Effector memory CD4-positive, alpha-beta T cell (primary cell): ENCODE results near the gene SRSF8.
"Not testable (repeated sequence)": the region's sequence is repeated elsewhere in the genome, so short reads cannot be mapped to it uniquely, and the experiment has no call there.

Experiments
- DNase-seq, 3 donors: peaks; one replicate each; pipeline ENCODE4 v3.0.0-alpha.2; 2020
- H3K27ac ChIP-seq: 2 replicates; pipeline ENCODE4 v1.7.0; 2013; ENCODE audit warnings: mild to moderate bottlenecking, low read length, moderate library complexity; ENCODE audit not compliant: insufficient read depth, poor library complexity, severe bottlenecking
- H3K27me3 ChIP-seq: replicated peaks from 2 replicates; pipeline ENCODE4 v1.7.0; 2013; ENCODE audit warnings: mild to moderate bottlenecking, low read length; ENCODE audit not compliant: insufficient read depth, control insufficient read depth, poor library complexity, severe bottlenecking
- H3K36me3 ChIP-seq: 2 replicates; pipeline ENCODE4 v1.7.0; 2013; ENCODE audit warnings: mild to moderate bottlenecking, low read length, moderate library complexity; ENCODE audit not compliant: control insufficient read depth, insufficient read depth
- H3K4me1 ChIP-seq: 2 replicates; pipeline ENCODE4 v1.7.0; 2013; ENCODE audit warnings: low read length, mild to moderate bottlenecking; ENCODE audit not compliant: control insufficient read depth, insufficient read depth, poor library complexity, severe bottlenecking
- H3K4me3 ChIP-seq: 2 replicates; pipeline ENCODE4 v1.7.0; 2013; ENCODE audit warnings: low read length, low read depth, mild to moderate bottlenecking; ENCODE audit not compliant: insufficient read depth, poor library complexity, severe bottlenecking
- H3K9me3 ChIP-seq: 2 replicates; pipeline ENCODE4 v1.7.0; 2013; ENCODE audit warnings: mild to moderate bottlenecking, low read length, moderate library complexity; ENCODE audit not compliant: control insufficient read depth
- total RNA-seq, 3 donors: gene quantifications; one replicate each; lab custom pipeline; 2026; lab: John Stamatoyannopoulos, UW

Gene SRSF8, protein sequence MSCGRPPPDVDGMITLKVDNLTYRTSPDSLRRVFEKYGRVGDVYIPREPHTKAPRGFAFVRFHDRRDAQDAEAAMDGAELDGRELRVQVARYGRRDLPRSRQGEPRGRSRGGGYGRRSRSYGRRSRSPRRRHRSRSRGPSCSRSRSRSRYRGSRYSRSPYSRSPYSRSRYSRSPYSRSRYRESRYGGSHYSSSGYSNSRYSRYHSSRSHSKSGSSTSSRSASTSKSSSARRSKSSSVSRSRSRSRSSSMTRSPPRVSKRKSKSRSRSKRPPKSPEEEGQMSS
- 52.5 to 107 (median 72.8) reads per million in 3 donors for total RNA-seq

DNA sequence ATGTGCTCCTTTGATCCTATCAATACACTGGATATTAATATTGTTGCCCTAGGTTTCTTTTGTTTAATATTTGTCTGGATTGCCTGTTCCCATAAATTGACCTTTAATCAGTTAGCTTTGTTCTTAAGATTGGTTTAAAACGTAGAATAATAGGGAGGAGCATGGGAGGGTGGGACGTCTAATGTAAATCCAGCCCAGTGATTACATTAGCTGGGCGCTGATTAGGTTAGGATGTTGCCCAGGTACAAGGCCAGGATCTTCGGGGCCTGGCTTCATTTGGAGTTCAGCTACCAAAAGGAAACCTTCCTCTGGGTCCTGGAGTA, at the start of gene SRSF8:
SRSF8 (plus strand) TSS at position 204 of the 323 bp plus-strand sequence. CDS start 308 bp downstream, outside the sequence.
- DNase-seq = no peak
- Histone ChIP-seq H3K9me3 (no peaks in the 10 kb centered on the region), H3K36me3 (no peaks in the 10 kb centered on the region), H3K4me3 (peak within 1 kb of the TSS; percentile 96), H3K4me1 (peaks cover 5% of the 10 kb centered on the region), H3K27ac (peak within 1 kb of the TSS; percentile 80), H3K27me3 (no peaks in the 10 kb centered on the region)

DNA sequence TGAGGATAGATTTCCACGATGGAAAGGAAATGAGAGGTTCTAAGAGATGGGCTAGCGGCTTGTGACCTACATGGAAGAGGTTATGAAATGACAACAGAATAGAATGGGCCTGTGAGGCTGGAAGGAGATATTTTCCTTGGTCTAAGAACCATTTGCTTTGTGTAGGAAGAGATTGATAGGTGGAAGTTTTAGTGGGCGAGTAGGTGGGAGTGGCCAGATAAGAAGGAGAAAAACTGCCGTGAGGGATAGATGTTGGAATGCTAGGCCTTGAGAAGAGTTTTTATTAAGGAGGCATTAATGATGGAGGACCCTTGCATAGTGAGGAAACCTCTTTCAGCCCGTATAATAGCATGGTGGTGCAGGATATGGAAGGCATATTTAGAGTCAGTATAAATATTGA, 45.3 kb upstream of the SRSF8 start:
- H3K4me3 ChIP-seq, H3K36me3 ChIP-seq, H3K4me1 ChIP-seq, H3K27me3 ChIP-seq, H3K9me3 ChIP-seq, H3K27ac ChIP-seq, DNase-seq: not testable (repeated sequence)

DNA sequence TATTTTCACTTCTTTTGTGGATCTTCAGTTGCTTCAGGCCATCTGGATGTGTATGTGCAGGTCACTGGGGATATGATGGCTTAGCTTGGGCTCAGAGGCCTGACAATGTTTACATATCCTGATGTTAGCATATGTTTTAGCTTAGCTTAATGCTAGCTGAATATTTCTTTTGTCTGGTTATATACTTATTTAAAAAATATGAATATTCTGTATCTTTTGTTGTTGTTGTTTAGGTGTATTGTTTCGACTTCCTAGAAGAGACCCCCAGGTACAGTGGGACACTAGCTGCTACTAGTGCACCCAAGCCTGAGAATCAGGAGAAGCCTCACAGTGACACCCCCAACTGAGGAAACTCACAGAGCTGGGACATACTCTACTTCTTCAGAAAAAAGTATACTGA, 41.8 kb upstream of the SRSF8 start, which contains the start of gene KDM4E:
KDM4E (plus strand) TSS at position 301 of the 400 bp plus-strand sequence. CDS start 300 bp downstream, outside the sequence.
- Histone ChIP-seq H3K4me3 (no peak within 1 kb of the TSS), H3K27me3 (no peaks in the 10 kb centered on the region), H3K9me3 (no peaks in the 10 kb centered on the region), H3K4me1 (no peaks in the 10 kb centered on the region), H3K27ac (no peak within 1 kb of the TSS), H3K36me3 (no peaks in the 10 kb centered on the region)
- DNase-seq = no peak

DNA sequence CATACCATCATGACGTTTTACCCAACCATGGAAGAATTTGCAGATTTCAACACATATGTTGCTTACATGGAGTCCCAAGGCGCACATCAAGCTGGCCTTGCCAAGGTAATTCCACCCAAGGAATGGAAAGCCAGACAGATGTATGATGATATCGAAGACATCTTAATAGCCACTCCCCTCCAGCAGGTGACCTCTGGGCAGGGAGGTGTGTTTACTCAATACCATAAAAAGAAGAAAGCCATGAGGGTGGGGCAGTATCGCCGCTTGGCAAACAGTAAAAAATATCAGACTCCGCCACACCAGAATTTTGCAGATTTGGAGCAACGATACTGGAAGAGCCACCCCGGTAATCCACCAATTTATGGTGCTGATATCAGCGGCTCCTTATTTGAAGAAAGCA, 41.1 kb upstream of the SRSF8 start:
- H3K9me3 ChIP-seq, H3K27ac ChIP-seq, H3K4me3 ChIP-seq, H3K4me1 ChIP-seq, H3K27me3 ChIP-seq, DNase-seq, H3K36me3 ChIP-seq: not testable (repeated sequence)

DNA sequence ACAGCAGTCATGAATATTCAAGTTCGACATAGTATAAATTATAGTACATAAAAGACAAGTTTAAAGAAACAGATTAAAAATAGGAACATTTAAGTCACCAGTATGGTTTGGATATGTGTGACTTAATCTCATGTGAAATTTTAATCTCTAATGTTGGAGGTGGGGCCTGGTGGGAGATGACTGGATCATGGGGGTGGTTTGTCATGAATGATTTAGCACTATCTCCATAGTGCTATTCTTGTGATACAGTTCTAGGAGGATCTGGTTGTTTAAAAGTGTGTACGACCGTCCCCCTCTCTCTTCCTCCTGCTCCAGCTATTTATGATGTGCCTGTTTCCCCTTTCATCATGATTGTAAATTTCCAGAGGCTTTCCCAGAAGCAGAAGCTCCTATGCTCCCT, 38.4 kb upstream of the SRSF8 start:
- H3K27ac ChIP-seq = no peak overlapping the region
- no peaks in the 10 kb centered on the region for H3K4me1 ChIP-seq
- H3K9me3 ChIP-seq = no peaks in the 10 kb centered on the region
- no peaks in the 10 kb centered on the region for H3K36me3 ChIP-seq
- H3K27me3 ChIP-seq = no peaks in the 10 kb centered on the region
- no peak overlapping the region for H3K4me3 ChIP-seq
- DNase-seq = no peak

DNA sequence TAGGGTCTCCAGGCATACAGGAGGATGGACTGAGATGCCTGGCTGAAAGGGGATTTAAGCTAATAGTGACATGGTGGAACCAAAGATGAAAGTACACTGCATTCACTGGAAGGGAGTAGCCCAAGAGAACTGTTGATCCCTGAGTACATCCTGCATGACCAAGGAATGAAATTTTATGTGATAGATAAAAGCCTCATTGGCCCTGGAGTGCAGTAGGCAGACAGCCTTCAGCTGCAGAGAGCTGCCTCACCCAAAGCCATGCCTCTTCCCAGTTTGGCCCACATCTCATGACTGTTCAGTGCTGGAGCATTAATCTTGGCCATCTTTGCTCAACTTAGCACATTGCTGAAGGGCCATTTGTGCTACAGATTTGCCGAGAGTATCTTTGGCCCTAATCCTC, 33.7 kb upstream of the SRSF8 start:
- Histone ChIP-seq H3K27ac (no peak overlapping the region), H3K4me3 (no peak overlapping the region), H3K9me3 (no peaks in the 10 kb centered on the region), H3K27me3 (no peaks in the 10 kb centered on the region), H3K36me3 (no peaks in the 10 kb centered on the region), H3K4me1 (no peaks in the 10 kb centered on the region)
- no peak for DNase-seq

DNA sequence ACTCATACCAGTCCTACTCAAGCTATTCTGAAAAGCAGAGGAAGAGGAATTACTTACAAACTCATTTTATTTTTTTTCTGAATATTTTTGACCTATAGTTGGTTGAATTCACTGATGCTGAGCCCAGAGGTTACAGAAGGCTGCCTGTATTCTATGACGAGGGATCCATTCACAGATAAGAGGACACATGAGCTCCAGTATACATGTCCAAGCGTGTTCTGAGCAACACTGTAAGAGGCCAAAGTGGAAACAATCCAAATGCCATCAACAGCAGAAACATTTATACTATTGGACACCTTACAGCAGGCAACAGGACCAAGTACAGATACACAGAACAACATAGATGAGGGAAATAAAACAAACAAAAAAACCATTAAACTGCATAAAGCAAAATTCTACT, 31.4 kb upstream of the SRSF8 start:
- Histone ChIP-seq H3K36me3 (no peaks in the 10 kb centered on the region), H3K4me3 (no peak overlapping the region), H3K27ac (no peak overlapping the region), H3K27me3 (no peaks in the 10 kb centered on the region), H3K4me1 (no peaks in the 10 kb centered on the region), H3K9me3 (no peaks in the 10 kb centered on the region)
- no peak for DNase-seq

DNA sequence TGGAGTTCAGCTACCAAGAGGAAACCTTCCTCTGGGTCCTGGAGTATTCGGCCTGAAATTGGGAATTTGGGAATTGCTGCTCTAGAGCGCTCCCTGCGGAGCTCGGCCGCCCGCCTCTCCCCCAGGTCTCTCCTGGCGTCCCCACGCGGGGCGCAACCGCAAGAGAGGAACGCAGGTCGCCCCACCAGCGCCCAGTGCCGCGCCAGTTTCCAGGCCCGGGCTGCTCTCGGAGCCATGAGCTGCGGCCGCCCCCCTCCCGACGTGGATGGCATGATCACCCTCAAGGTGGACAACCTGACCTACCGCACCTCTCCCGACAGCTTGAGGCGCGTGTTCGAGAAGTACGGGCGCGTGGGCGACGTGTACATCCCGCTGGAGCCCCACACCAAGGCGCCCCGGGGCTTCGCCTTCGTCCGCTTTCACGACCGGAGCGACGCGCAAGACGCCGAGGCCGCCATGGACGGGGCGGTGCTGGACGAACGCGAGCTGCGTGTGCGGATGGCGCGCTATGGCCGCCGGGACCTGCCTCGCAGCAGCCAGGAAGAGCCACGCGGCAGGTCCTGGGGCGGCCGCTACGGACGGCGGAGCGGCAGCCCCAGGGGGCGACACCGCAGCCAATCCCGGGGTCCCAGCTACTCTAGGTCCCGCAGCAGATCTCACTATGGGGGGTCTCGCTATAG, 29.2 kb upstream of the SRSF8 start:
- DNase-seq, H3K27ac ChIP-seq, H3K4me1 ChIP-seq, H3K9me3 ChIP-seq, H3K36me3 ChIP-seq, H3K27me3 ChIP-seq: not testable (repeated sequence)
- peak overlapping the region; percentile 17 for H3K4me3 ChIP-seq

DNA sequence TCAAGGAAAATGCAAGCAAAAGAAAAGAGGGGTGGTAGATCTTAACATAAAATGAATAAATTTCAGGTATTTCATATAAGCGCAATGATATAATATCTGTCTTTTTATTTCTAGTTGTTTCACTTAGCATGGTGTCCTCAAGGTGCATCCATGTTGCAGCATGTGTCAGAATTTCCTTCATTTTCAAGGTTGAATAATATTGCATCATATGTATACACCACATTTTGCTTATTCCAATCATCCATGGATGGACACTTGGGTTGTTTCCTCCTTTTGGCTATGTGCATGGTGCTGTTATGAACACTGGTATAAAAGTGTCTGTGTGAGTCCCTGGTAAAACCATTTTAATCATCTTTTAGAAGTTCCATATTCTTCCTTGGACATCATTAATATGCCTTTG, 24.5 kb upstream of the SRSF8 start:
- H3K27ac ChIP-seq = no peak overlapping the region
- no peaks in the 10 kb centered on the region for H3K27me3 ChIP-seq
- H3K9me3 ChIP-seq = no peaks in the 10 kb centered on the region
- H3K36me3 ChIP-seq = no peaks in the 10 kb centered on the region
- no peaks in the 10 kb centered on the region for H3K4me1 ChIP-seq
- H3K4me3 ChIP-seq = no peak overlapping the region
- no peak for DNase-seq

DNA sequence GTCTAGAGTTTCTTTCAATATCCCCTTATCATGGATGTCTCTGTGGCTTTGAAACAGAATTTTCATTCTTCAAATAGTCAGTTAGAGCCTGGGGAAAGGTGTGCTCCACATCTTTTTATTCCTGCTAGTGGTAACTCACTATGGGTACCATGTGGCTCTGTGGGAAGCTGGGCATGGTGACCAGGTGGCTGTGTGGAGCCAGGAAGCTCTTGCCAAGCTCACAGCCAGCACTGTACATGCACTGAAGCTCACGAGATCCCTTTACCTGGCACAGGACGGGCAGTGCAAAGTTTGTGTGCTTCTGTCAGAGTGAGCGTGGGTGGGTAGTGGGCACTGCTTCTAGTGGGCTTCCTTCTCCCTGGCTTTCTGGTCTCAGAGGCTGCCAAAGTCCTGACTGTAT, 23.8 kb upstream of the SRSF8 start:
- Histone ChIP-seq H3K4me1 (no peaks in the 10 kb centered on the region), H3K4me3 (no peak overlapping the region), H3K9me3 (no peaks in the 10 kb centered on the region), H3K27ac (no peak overlapping the region), H3K36me3 (no peaks in the 10 kb centered on the region), H3K27me3 (no peaks in the 10 kb centered on the region)
- DNase-seq = no peak
